HEK293T (cell line): ENCODE measurements around the gene LMAN2.

Experiments
- FOXA1 ChIP-seq: fragments of 450-650 bp; IDR thresholded peaks from 2 replicates; pipeline ENCODE4 v1.6.1; 2016; ENCODE audit warnings: mild to moderate bottlenecking
- NFRKB ChIP-seq: fragments of 450-650 bp; IDR thresholded peaks from 2 replicates; pipeline ENCODE4 v1.6.1; 2016; ENCODE audit warnings: mild to moderate bottlenecking, moderate library complexity
- SP1 ChIP-seq: fragments of 450-650 bp; IDR thresholded peaks from 2 replicates; pipeline ENCODE4 v1.6.1; 2017

GRCh38 chr5:177330991-177331842 lies 20.3 kb downstream of the LMAN2 start:
- TF ChIP-seq NFRKB (no peak), FOXA1 (no peak), SP1 (no peak)
